AG04449 (cell line): Measurements from ENCODE around the gene WDR76.
"Not testable (repeated sequence)": the region's sequence is repeated elsewhere in the genome, so short reads cannot be mapped to it uniquely, and the experiment has no call there.

Experiments
- CTCF ChIA-PET: fragments of 350-600 bp; formaldehyde crosslinking; extraction: SDS; loops from one replicate; lab custom pipeline; 2021; ENCODE audit warnings: antibody characterized with exemption; lab: Yijun Ruan, JAX
- POLR2A ChIA-PET: fragments of 400-600, 350-600 bp; formaldehyde crosslinking; extraction: SDS; loops from one replicate; lab custom pipeline; 2020; ENCODE audit warnings: antibody characterized with exemption, inconsistent platforms; lab: Yijun Ruan, JAX
- DNase-seq: peaks from one replicate; pipeline ENCODE4 v3.0.0-alpha.2; 2010; ENCODE audit warnings: low read depth, low spot score
- H3K4me3 ChIP-seq: 2 replicates; pipeline ENCODE4 v1.5.1; 2011; ENCODE audit warnings: low read depth, mild to moderate bottlenecking, control low read depth, low read length
- CTCF ChIP-seq: IDR thresholded peaks from one replicate; pipeline ENCODE4 v1.5.1; 2011; ENCODE audit warnings: mild to moderate bottlenecking, moderate library complexity, low read length, control low read depth, inconsistent platforms; ENCODE audit not compliant: insufficient read depth; ENCODE audit errors: missing control alignments

WDR76 gene

GRCh38 chr15:43828061-43828657, 1.4 kb downstream of the WDR76 start:
- H3K4me3 ChIP-seq = peak overlapping the region; percentile 68
- POLR2A ChIA-PET = no interaction called here
- TF ChIP-seq CTCF = no peak
- DNase-seq = no peak
- CTCF ChIA-PET = interaction anchor here (0.9 kb wide), 2 partner anchors 9 to 17 kb away, joined by 3 to 4 read pairs; no protein-coding TSS in a partner anchor

GRCh38 chr15:43829951-43830540, 3.2 kb downstream of the WDR76 start:
- DNase-seq, H3K4me3 ChIP-seq, CTCF ChIA-PET, POLR2A ChIA-PET: not testable (repeated sequence)

GRCh38 chr15:43830691-43831275, 4.0 kb downstream of the WDR76 start:
- DNase-seq, H3K4me3 ChIP-seq: not testable (repeated sequence)
- ChIA-PET POLR2A (interaction anchor here (0.6 kb wide), 1 partner anchor 30 kb away, joined by 3 read pairs; the partner anchor contains the start of gene HYPK), CTCF (interaction anchor here (0.6 kb wide), 1 partner anchor 39 kb away, joined by 3 read pairs; no protein-coding TSS in a partner anchor)

DNA sequence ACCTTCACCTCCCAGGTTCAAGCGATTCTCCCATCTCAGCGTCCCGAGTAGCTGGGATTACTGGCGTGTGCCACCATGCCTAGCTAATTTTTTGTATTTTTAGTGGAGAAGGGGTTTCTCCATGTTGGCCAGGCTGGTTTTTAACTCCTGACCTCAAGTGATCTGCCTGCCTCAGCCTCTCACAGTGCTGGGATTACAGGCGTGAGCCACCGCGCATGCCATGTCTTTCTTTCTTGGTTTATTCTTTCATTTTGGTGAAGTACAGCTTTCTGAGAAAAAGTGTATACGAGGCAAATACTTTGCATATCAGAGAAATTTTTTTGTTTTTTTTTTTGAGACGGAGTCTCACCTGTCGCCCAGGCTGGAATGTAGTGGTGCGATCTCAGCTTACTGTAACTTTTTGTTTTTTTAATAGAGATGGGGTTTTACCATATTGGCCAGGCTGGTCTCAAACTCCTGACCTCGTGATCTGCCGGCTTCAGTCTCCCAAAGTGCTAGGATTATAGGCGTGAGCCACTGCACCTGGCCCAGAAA, 4.8 kb downstream of the WDR76 start:
- POLR2A ChIA-PET = interaction anchor here (0.6 kb wide), 2 partner anchors 9 to 31 kb away, joined by 3 read pairs; partner anchors contain the start of gene HYPK
- H3K4me3 ChIP-seq, DNase-seq: not testable (repeated sequence)
- CTCF ChIA-PET = interaction anchor here (0.6 kb wide), 1 partner anchor 39 kb away, joined by 3 read pairs; no protein-coding TSS in a partner anchor

- POLR2A ChIA-PET, H3K4me3 ChIP-seq, DNase-seq, CTCF ChIA-PET: not testable (repeated sequence)
Measured at GRCh38 chr15:43832485-43832884, 5.7 kb downstream of the WDR76 start.

DNA sequence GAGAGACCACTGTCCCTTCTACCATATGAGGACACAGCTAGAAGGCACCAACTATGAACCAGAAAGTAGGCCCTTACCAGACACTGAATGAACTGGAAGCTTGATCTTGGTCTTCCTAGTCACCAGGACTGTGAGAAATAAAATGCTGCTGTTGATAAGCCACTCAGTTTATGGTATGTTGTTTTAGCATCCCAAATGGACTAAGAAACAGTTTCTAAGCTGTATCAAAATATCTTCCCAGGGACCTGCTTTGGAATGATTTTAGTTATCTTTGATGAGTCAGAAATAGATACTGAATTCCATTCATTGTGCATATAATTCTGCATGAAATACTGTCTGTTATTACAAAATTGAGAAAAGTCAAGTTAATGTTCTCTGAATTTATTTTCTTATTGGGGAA, 18.6 kb downstream of the WDR76 start:
- ChIA-PET POLR2A (no interaction called here), CTCF (interaction anchor here (1.4 kb wide), 1 partner anchor 17 kb away, joined by 4 read pairs; no protein-coding TSS in a partner anchor)
- TF ChIP-seq CTCF = no peak
- DNase-seq = no peak
- H3K4me3 ChIP-seq = no peak overlapping the region

DNA sequence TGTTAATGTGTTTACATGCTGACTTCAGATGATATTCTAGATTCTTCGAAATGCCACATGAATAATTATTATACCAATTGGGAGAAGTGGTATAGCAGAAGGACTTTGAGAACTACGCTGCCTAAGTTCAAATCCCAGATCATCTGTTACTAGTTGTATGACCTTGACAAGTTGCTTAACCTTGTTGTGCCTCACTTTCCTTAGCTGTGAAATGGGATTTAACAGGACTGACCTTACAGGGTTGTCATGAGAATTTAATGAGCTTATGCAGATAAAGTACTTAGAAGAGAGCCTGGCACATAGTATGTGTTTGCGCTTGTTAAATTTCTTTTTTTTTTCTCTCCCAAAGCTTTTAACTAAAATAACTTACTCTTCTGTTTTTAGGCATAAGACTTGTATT, 24.4 kb downstream of the WDR76 start:
- no peak for TF ChIP-seq CTCF
- ChIA-PET CTCF (interaction anchor here (1.4 kb wide), 1 partner anchor 33 kb away, joined by 3 read pairs; no protein-coding TSS in a partner anchor), POLR2A (no interaction called here)
- no peak overlapping the region for H3K4me3 ChIP-seq
- DNase-seq = no peak

- DNase-seq = no peak
- TF ChIP-seq CTCF = no peak
- ChIA-PET POLR2A (no interaction called here), CTCF (no interaction called here)
- no peak overlapping the region for H3K4me3 ChIP-seq
Measured at GRCh38 chr15:43852607-43853006, 25.8 kb downstream of the WDR76 start.
